ENCODE measurements around the gene GSC. TPM values are rescaled to one million over a fixed set of nuclear protein-coding genes. Genes with fewer than 3 reads are reported as not detected.
"Not testable (repeated sequence)": the region's sequence is repeated elsewhere in the genome, so short reads cannot be mapped to it uniquely, and the experiment has no call there.

The GSC gene
- total RNA-seq, 1 donor from 2014 or later, result not detected

- no peak overlapping the region for H3K4me3 ChIP-seq (ENCODE audit: low read depth, low read length)
- no peak for DNase-seq (ENCODE audit: low read depth)
- TF ChIP-seq CTCF (IDR thresholded peaks at IDR 0.05; ENCODE audit: insufficient read depth, low read length, poor library complexity, severe bottlenecking), result peak; percentile 61
- H3K36me3 ChIP-seq (ENCODE audit: control insufficient read depth, insufficient read depth, low read length), result no peaks in the 10 kb centered on the region
- H3K27me3 ChIP-seq (ENCODE audit: control insufficient read depth, insufficient read depth, low read length), result peaks cover 4% of the 10 kb centered on the region
Measured at GRCh38 chr14:94748667-94749347, 21.1 kb downstream of the GSC start.

GRCh38 chr14:94747739-94748138 lies 22.2 kb downstream of the GSC start:
- H3K4me3 ChIP-seq (ENCODE audit: low read depth, low read length), result no peak overlapping the region
- peaks cover 2% of the 10 kb centered on the region for H3K27me3 ChIP-seq (ENCODE audit: control insufficient read depth, insufficient read depth, low read length)
- no peaks in the 10 kb centered on the region for H3K36me3 ChIP-seq (ENCODE audit: control insufficient read depth, insufficient read depth, low read length)
- no peak for TF ChIP-seq CTCF (IDR thresholded peaks at IDR 0.05; ENCODE audit: insufficient read depth, low read length, poor library complexity, severe bottlenecking)
- DNase-seq (ENCODE audit: low read depth), result no peak

- H3K4me3 ChIP-seq (ENCODE audit: low read depth, low read length); DNase-seq (ENCODE audit: low read depth); H3K27me3 ChIP-seq (ENCODE audit: control insufficient read depth, insufficient read depth, low read length); H3K36me3 ChIP-seq (ENCODE audit: control insufficient read depth, insufficient read depth, low read length): not testable (repeated sequence)
Measured at GRCh38 chr14:94747153-94747552, 22.8 kb downstream of the GSC start.

GRCh38 chr14:94746131-94746530 lies 23.8 kb downstream of the GSC start:
- Histone ChIP-seq H3K36me3 (ENCODE audit: control insufficient read depth, insufficient read depth, low read length) (no peaks in the 10 kb centered on the region), H3K27me3 (ENCODE audit: control insufficient read depth, insufficient read depth, low read length) (peaks cover 2% of the 10 kb centered on the region), H3K4me3 (ENCODE audit: low read depth, low read length) (no peak overlapping the region)
- TF ChIP-seq CTCF (IDR thresholded peaks at IDR 0.05; ENCODE audit: insufficient read depth, low read length, poor library complexity, severe bottlenecking), result no peak
- DNase-seq (ENCODE audit: low read depth), result no peak

GRCh38 chr14:94738751-94739150 lies 31.2 kb downstream of the GSC start:
- Histone ChIP-seq H3K36me3 (ENCODE audit: control insufficient read depth, insufficient read depth, low read length) (no peaks in the 10 kb centered on the region), H3K4me3 (ENCODE audit: low read depth, low read length) (no peak overlapping the region), H3K27me3 (ENCODE audit: control insufficient read depth, insufficient read depth, low read length) (no peaks in the 10 kb centered on the region)
- no peak for DNase-seq (ENCODE audit: low read depth)
- no peak for TF ChIP-seq CTCF (IDR thresholded peaks at IDR 0.05; ENCODE audit: insufficient read depth, low read length, poor library complexity, severe bottlenecking)

GRCh38 chr14:94738097-94738496 lies 31.8 kb downstream of the GSC start:
- no peaks in the 10 kb centered on the region for H3K36me3 ChIP-seq (ENCODE audit: control insufficient read depth, insufficient read depth, low read length)
- DNase-seq (ENCODE audit: low read depth), result no peak
- no peak overlapping the region for H3K4me3 ChIP-seq (ENCODE audit: low read depth, low read length)
- no peak for TF ChIP-seq CTCF (IDR thresholded peaks at IDR 0.05; ENCODE audit: insufficient read depth, low read length, poor library complexity, severe bottlenecking)
- no peaks in the 10 kb centered on the region for H3K27me3 ChIP-seq (ENCODE audit: control insufficient read depth, insufficient read depth, low read length)
